GM10266 (cell line): ENCODE data around the gene KLHL29.

Experiments
- DNase-seq: peaks from one replicate; pipeline ENCODE4 v3.0.0; 2012; ENCODE audit errors: extremely low spot score
- CTCF ChIP-seq: IDR thresholded peaks from 2 replicates; pipeline ENCODE4 v1.5.1; 2012; ENCODE audit warnings: mild to moderate bottlenecking, low read depth; ENCODE audit not compliant: control insufficient read depth, insufficient read depth; ENCODE audit errors: missing control alignments

KLHL29 gene

DNA sequence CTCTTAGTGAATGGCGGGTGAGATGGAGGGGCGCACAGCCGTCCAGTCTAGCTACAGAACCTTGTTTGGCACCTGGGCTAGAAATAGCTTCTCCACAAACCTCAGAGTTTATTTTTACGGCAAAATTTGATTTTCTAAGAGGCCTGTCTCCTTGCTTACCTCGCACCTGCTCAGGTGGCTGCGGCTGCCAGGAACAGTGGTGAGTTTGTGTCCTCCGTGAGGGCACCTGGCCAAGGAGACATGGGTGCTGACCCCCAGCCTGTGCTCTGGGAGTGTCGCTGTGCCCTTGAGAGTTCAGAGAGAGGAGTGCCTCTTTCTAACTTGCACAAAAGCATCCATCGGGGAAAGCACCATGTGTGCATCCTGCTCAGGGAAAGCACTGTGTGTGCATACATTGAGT, 97.2 kb downstream of the KLHL29 start:
- no peak for TF ChIP-seq CTCF
- no peak for DNase-seq

DNA sequence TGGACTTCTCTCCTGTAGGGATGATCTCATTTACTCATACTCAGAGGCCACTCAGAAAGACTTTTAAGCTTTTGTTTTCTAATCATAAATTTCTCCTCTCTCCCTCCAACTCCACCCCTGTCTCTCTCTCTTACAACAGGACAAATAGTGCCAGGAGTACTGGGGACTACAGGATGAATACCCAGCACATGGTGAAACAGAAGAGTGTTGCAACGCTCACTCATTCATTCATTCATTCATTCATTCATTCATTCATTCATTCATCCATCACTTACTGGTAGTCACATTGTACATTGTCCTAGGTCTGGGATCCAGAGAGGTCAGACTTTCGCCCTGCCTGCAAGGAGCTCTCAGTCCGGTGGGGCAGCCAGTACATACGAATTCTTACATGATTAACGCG, 97.6 kb downstream of the KLHL29 start:
- no peak for TF ChIP-seq CTCF
- DNase-seq: no peak

GRCh38 chr2:23483791-23484190, 98.8 kb downstream of the KLHL29 start:
- DNase-seq: no peak
- no peak for TF ChIP-seq CTCF

GRCh38 chr2:23484275-23484674, 99.3 kb downstream of the KLHL29 start:
- no peak for DNase-seq
- no peak for TF ChIP-seq CTCF

- no peak for DNase-seq
- TF ChIP-seq CTCF: no peak
Observed at GRCh38 chr2:23484767-23485166, 99.8 kb downstream of the KLHL29 start.

DNA sequence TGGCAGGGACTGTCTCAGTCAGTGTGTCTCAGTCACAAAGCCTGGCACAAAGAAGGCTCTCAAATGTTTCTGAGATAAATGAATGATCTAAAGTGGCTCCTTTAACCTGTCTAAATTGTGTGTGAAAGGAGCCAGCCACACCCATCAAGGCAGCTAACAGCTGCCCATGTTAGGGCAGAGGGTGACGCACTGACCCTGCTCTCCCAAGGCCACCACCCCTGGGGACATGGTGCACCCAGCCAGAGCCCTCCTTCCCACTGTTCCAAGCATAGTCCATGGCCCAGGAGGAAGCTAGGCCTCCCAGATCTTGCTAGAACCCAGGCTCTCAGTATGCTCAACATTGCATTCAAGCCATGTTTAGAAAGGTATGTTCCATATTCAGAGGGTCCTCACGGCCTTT, 100.3 kb downstream of the KLHL29 start:
- no peak for TF ChIP-seq CTCF
- DNase-seq: no peak

GRCh38 chr2:23485841-23486683, 101.1 kb downstream of the KLHL29 start:
- no peak for TF ChIP-seq CTCF
- DNase-seq: no peak
